Glutamatergic neuron (in vitro differentiated cells): ENCODE data around the gene CRCP. TPM values are rescaled to one million over a fixed set of nuclear protein-coding genes. Genes with fewer than 3 reads are reported as not detected.
"Not testable (repeated sequence)": the region's sequence is repeated elsewhere in the genome, so short reads cannot be mapped to it uniquely, and the experiment has no call there.

Experiments
- DNase-seq: peaks from one replicate; pipeline ENCODE4 v3.0.0; 2022
- H3K27ac Mint-ChIP-seq: one replicate; pipeline ENCODE4 v1.8.0; 2020; ENCODE audit warnings: mild to moderate bottlenecking, mixed read lengths, inconsistent platforms; ENCODE audit not compliant: unreplicated experiment
- H3K27me3 Mint-ChIP-seq: one replicate; pipeline ENCODE4 v1.8.0; 2020; ENCODE audit warnings: mild to moderate bottlenecking, moderate library complexity, mixed read lengths, inconsistent platforms; ENCODE audit not compliant: unreplicated experiment
- H3K36me3 Mint-ChIP-seq: one replicate; pipeline ENCODE4 v1.8.0; 2020; ENCODE audit warnings: mild to moderate bottlenecking, mixed read lengths, inconsistent platforms; ENCODE audit not compliant: unreplicated experiment
- H3K4me1 Mint-ChIP-seq: one replicate; pipeline ENCODE4 v1.8.0; 2020; ENCODE audit warnings: mild to moderate bottlenecking, low read depth, mixed read lengths, inconsistent platforms; ENCODE audit not compliant: unreplicated experiment
- H3K4me3 Mint-ChIP-seq: one replicate; pipeline ENCODE4 v1.8.0; 2020; ENCODE audit warnings: mild to moderate bottlenecking, mixed read lengths, inconsistent platforms; ENCODE audit not compliant: unreplicated experiment
- H3K9me3 Mint-ChIP-seq: one replicate; pipeline ENCODE4 v1.8.0; 2020; ENCODE audit warnings: mild to moderate bottlenecking, moderate library complexity, mixed read lengths, inconsistent platforms; ENCODE audit not compliant: unreplicated experiment
- total RNA-seq: library from RNA; stranded (reverse); fragmentation: NEBNext Ultra II Directional; extraction: Animal tissue kit (Norgen Biotek cat#: 25700); gene quantifications from one replicate; pipeline ENCODE4 v1.2.1, GENCODE V29; 2021; ENCODE audit not compliant: unreplicated experiment
- TF ChIP-seq, protein P1 (sequence below): fragments of 200-600 bp; sonication (generic); IDR thresholded peaks from one replicate; pipeline ENCODE4 v1.5.0; 2021; ENCODE audit not compliant: partially characterized antibody, unreplicated experiment

CRCP gene
- total RNA-seq, 1 donor from 2014 or later, result 29.1 TPM

DNA sequence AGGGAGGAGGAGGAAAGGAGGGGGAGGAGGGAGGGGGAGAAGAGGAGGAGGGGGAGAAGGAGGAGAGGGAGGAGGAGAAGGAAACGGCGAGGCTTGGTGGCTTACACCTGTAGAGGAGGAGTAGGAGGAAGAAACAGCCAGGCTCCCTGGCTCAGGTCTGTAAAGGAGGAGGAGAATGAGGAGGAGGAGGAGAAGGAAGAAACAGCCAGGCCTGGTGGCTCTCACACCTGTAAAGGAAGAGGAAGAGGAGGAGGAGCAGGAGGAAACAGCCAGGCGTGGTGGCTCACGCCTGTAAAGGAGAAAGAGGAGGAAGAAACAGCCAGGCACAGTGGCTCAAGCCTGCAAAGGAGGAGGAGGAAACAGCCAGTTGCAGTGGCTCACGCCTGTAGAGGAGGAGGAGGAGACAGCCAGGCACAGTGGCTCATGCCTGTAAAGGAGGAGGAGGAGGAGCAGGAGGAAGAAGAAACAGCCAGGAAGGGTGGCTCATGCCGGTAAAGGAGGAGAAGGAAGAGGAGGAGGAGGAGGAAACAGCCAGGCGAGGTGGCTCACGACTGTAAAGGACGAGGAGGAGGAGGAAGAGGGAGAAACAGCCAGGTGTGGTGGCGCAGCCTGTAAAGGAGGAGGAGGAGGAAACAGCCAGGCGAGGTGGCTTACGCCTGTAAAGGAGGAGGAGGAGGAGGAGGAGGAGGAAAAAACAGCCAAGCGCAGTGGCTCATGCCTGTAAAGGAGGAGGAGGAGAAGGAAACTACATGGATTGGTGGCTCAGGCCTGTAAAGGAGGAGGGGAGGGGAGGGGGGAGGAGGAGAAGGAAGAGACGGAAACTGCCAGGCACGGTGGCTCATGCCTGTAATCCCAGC lies 14.9 kb upstream of the CRCP start:
- peak; percentile 18 for DNase-seq
- peaks cover 1% of the 10 kb centered on the region for H3K27me3 Mint-ChIP-seq
- H3K36me3 Mint-ChIP-seq, result no peaks in the 10 kb centered on the region
- H3K4me3 Mint-ChIP-seq, result peak overlapping the region; percentile 82
- H3K27ac Mint-ChIP-seq, result peak overlapping the region; percentile 26
- H3K9me3 Mint-ChIP-seq, result peaks cover 3% of the 10 kb centered on the region
- H3K4me1 Mint-ChIP-seq, result peaks cover 4% of the 10 kb centered on the region
- TF ChIP-seq, protein P1, sequence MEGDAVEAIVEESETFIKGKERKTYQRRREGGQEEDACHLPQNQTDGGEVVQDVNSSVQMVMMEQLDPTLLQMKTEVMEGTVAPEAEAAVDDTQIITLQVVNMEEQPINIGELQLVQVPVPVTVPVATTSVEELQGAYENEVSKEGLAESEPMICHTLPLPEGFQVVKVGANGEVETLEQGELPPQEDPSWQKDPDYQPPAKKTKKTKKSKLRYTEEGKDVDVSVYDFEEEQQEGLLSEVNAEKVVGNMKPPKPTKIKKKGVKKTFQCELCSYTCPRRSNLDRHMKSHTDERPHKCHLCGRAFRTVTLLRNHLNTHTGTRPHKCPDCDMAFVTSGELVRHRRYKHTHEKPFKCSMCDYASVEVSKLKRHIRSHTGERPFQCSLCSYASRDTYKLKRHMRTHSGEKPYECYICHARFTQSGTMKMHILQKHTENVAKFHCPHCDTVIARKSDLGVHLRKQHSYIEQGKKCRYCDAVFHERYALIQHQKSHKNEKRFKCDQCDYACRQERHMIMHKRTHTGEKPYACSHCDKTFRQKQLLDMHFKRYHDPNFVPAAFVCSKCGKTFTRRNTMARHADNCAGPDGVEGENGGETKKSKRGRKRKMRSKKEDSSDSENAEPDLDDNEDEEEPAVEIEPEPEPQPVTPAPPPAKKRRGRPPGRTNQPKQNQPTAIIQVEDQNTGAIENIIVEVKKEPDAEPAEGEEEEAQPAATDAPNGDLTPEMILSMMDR, result no peak

DNA sequence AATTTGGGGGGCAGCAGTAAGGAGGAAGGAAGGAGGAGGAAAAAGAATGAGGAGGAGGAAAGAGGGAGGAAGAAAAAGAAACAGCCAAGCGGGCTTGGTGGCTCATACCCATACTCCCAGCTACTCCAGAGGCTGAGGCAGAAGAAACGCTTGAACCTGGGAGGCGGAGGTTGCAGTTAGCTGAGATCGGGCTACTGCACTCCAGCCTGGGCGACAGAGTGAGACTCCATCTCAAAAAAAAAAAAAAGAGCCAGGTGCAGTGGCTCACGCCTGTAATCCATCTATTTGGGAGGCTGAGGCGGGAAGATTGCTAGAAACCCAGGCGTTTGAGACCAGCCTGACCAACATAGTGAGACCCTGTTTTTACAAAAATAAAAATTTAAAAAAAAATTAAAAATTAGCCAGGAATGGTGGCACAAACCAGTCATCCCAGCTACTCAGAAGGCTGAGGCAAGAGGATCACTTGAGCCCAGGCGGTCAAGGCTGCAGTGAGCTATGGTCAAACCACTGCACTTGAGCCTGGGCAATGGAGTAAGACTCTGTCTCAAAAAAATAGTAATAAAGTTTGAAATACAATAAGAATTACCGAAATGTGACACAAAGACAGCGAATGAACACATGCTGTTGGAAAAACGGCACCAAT lies 14.1 kb upstream of the CRCP start:
- no peak for DNase-seq
- peaks cover 4% of the 10 kb centered on the region for H3K4me1 Mint-ChIP-seq
- H3K9me3 Mint-ChIP-seq, result peaks cover 3% of the 10 kb centered on the region
- no peak overlapping the region for H3K4me3 Mint-ChIP-seq
- H3K27me3 Mint-ChIP-seq, result peaks cover 1% of the 10 kb centered on the region
- H3K27ac Mint-ChIP-seq, result no peak overlapping the region
- H3K36me3 Mint-ChIP-seq, result no peaks in the 10 kb centered on the region
- TF ChIP-seq, protein P1, result no peak

DNA sequence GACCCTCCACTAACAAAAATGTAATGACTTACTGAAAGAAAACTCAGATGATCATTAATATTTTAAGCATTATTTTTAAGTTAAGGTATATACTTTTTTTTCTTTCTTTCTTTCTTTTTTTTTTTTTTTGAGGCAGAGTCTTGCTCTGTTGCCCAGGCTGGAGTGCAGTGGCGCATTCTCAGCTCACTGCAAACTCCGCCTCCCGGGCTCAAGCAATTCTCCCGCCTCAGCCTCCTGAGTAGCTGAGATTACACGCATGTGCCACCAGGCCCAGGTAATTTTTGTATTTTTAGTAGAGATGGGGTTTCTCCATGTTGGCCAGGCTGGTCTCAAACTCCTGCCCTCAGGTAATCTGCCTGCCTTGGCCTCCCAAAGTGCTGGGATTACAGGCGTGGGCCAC lies 12.5 kb upstream of the CRCP start:
- H3K27ac Mint-ChIP-seq, DNase-seq, H3K4me1 Mint-ChIP-seq, H3K9me3 Mint-ChIP-seq, H3K4me3 Mint-ChIP-seq, H3K36me3 Mint-ChIP-seq, H3K27me3 Mint-ChIP-seq: not testable (repeated sequence)

DNA sequence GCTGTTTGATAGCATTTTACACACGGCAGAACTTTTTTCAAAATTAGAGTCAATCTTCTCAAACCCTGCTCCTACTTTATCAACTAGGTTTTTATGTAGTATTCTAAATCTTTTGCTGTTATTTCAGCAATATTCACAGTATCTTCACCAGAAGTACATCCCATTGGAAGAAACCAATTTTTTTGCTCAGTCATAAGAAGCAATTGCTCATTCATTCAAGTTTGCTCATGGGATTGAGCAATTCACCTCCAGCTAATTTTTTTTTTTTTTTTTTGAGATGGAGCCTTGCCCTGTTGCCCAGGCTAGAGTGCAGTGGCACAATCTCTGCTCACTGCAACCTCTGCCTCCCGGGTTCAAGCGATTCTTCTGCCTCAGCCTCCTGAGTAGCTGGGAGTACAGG lies 10.7 kb upstream of the CRCP start:
- not testable (repeated sequence) for H3K4me1 Mint-ChIP-seq

DNA sequence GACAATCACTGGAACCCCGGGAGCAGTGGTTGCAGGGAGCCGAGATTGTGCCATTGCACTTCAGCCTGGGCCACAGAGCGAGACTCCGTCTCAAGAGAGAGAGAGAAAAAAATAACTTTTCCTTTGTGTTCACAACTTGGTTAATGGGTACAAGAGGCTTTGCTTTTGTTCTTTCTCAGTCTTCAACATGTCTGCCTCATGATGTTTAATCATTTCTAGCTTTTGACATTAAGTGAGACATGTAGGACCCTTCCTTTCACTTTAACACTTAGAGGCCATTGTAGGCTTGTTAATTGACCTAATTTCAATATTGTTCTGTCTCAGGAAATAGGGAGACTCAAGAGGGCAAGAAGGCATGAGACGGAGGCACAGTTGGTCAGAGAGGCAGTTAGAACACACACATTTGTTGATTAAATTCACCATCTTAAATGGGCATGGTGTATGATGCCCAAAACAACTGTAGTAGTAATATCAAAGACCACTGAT lies 9.3 kb upstream of the CRCP start:
- TF ChIP-seq, protein P1, result no peak
- no peak for DNase-seq
- Mint-ChIP-seq H3K4me1 (no peaks in the 10 kb centered on the region), H3K36me3 (no peaks in the 10 kb centered on the region), H3K4me3 (no peak overlapping the region), H3K27me3 (peaks cover 1% of the 10 kb centered on the region), H3K9me3 (no peaks in the 10 kb centered on the region), H3K27ac (no peak overlapping the region)

More for the DNA sequence above, 10.7 kb upstream of the CRCP start:
- H3K27me3 Mint-ChIP-seq, H3K36me3 Mint-ChIP-seq, H3K27ac Mint-ChIP-seq, H3K9me3 Mint-ChIP-seq, DNase-seq, H3K4me3 Mint-ChIP-seq: not testable (repeated sequence)

DNA sequence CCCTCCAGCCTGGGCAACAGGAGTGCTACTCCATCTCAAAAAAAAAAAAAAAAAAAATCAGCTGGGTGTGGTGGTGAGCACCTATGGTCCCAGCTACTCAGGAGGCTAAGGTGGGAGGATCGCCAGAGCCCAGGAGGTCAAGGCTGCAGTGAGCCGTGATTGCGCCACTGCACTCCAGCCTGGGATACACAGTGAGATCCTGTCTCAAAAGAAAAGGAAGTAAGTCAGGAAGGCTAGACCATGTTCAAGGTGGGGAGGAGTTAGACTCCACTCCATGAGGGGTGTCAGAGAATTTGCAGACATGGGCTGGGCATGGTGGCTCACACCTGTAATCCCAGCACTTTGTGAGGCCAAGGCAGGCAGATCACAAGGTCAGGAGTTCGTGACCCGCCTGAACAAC lies 6.2 kb upstream of the CRCP start:
- H3K36me3 Mint-ChIP-seq, H3K4me3 Mint-ChIP-seq, H3K4me1 Mint-ChIP-seq, DNase-seq, H3K9me3 Mint-ChIP-seq, H3K27ac Mint-ChIP-seq, H3K27me3 Mint-ChIP-seq: not testable (repeated sequence)
